Astrocyte (in vitro differentiated cells and primary cell): ENCODE measurements around the gene MYH16. TPM values are rescaled to one million over a fixed set of nuclear protein-coding genes. Genes with fewer than 3 reads are reported as not detected.
A peak's percentile ranks its signal among the peaks of the same experiment; 100 is the strongest.
"Not testable (repeated sequence)": the region's sequence is repeated elsewhere in the genome, so short reads cannot be mapped to it uniquely, and the experiment has no call there.

ENCODE experiments used
- DNase-seq: peaks from one replicate; pipeline ENCODE4 v3.0.0-alpha.2; 2010; ENCODE audit warnings: low read depth
- FAIRE-seq: peaks from 2 replicates; lab custom pipeline; 2011; peaks lifted over from hg19 to GRCh38; lab: Jason Lieb, UNC
- H2AFZ ChIP-seq: 2 replicates; pipeline ENCODE4 v1.6.0; 2012; ENCODE audit warnings: low read depth, low read length, inconsistent platforms
- H3K27ac ChIP-seq: 2 replicates; pipeline ENCODE4 v1.5.1; 2011; ENCODE audit warnings: low read depth, low read length, inconsistent platforms
- H3K27me3 ChIP-seq: 2 replicates; pipeline ENCODE4 v1.6.0; 2011; ENCODE audit warnings: low read length, inconsistent platforms; ENCODE audit not compliant: insufficient read depth
- H3K36me3 ChIP-seq: 2 replicates; pipeline ENCODE4 v1.5.1; 2011; ENCODE audit warnings: low read length, inconsistent platforms; ENCODE audit not compliant: insufficient read depth
- H3K4me1 ChIP-seq: 2 replicates; pipeline ENCODE4 v1.5.1; 2011; ENCODE audit warnings: low read length, inconsistent platforms; ENCODE audit not compliant: insufficient read depth
- H3K4me2 ChIP-seq: 2 replicates; pipeline ENCODE4 v1.6.0; 2012; ENCODE audit warnings: low read length, inconsistent platforms
- H3K4me3 ChIP-seq: 2 replicates; pipeline ENCODE4 v1.5.1; 2011; ENCODE audit warnings: low read depth, mild to moderate bottlenecking, low read length, inconsistent platforms; ENCODE audit not compliant: insufficient read depth
- H3K79me2 ChIP-seq: 2 replicates; pipeline ENCODE4 v1.6.0; 2012; ENCODE audit warnings: mild to moderate bottlenecking, low read length, inconsistent platforms; ENCODE audit not compliant: insufficient read depth
- H3K9ac ChIP-seq: 2 replicates; pipeline ENCODE4 v1.6.0; 2012; ENCODE audit warnings: mild to moderate bottlenecking, low read length, inconsistent platforms
- H3K9me3 ChIP-seq: 2 replicates; pipeline ENCODE4 v1.5.1; 2012; ENCODE audit warnings: low read depth, mild to moderate bottlenecking, low read length, inconsistent platforms; ENCODE audit not compliant: insufficient read depth
- H4K20me1 ChIP-seq: 2 replicates; pipeline ENCODE4 v1.6.0; 2012; ENCODE audit warnings: low read length, inconsistent platforms; ENCODE audit not compliant: insufficient read depth
- H3K27ac Mint-ChIP-seq: one replicate; pipeline ENCODE4 v1.8.0; 2021; ENCODE audit warnings: mild to moderate bottlenecking, mixed read lengths; ENCODE audit not compliant: unreplicated experiment
- H3K27me3 Mint-ChIP-seq: one replicate; pipeline ENCODE4 v1.8.0; 2021; ENCODE audit warnings: low read depth, mixed read lengths; ENCODE audit not compliant: unreplicated experiment
- H3K36me3 Mint-ChIP-seq: one replicate; pipeline ENCODE4 v1.8.0; 2021; ENCODE audit warnings: low read depth, mixed read lengths; ENCODE audit not compliant: unreplicated experiment
- H3K4me1 Mint-ChIP-seq: one replicate; pipeline ENCODE4 v1.8.0; 2021; ENCODE audit warnings: low read depth, mixed read lengths; ENCODE audit not compliant: unreplicated experiment
- H3K4me3 Mint-ChIP-seq: one replicate; pipeline ENCODE4 v1.8.0; 2021; ENCODE audit warnings: mild to moderate bottlenecking, moderate library complexity, mixed read lengths; ENCODE audit not compliant: unreplicated experiment
- H3K9me3 Mint-ChIP-seq: one replicate; pipeline ENCODE4 v1.8.0; 2021; ENCODE audit warnings: mild to moderate bottlenecking, mixed read lengths; ENCODE audit not compliant: unreplicated experiment
- EZH2 ChIP-seq: IDR thresholded peaks from 2 replicates; pipeline ENCODE4 v1.6.1; 2012; ENCODE audit warnings: mild to moderate bottlenecking, low read length, inconsistent platforms; ENCODE audit not compliant: insufficient read depth
- total RNA-seq: library from RNA; stranded (reverse); gene quantifications from 2 replicates; pipeline ENCODE4 v1.2.1, GENCODE V29; 2021
- TF ChIP-seq, protein P1 (sequence below): IDR thresholded peaks from 2 replicates; pipeline ENCODE4 v1.5.1; 2011; ENCODE audit warnings: low read depth, mild to moderate bottlenecking, inconsistent platforms, low read length, moderate library complexity; ENCODE audit not compliant: insufficient read depth

The MYH16 gene
- total RNA-seq, 1 donor from 2014 or later, result 0.11 TPM

DNA sequence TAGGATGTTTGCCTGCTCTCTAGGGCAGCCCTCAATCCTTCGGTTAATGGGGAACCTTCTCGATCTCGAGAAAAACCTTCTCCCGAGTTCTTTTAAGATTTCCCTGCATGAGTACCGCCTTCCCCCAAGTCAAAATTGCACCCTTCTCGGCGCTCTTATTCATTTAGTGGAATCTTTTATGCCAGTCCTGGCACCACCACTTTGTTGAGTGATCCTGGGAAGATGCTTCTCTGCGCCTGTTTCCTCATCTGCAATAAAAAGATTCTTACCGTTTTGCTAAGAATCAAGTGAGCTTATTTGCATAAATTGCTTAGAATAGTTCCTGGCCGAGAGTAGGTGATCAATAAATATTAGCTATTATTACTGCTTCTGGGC is 53.8 kb downstream of the MYH16 start:
- H3K36me3 Mint-ChIP-seq, result peaks cover 4% of the 10 kb centered on the region
- H3K27me3 Mint-ChIP-seq, result no peaks in the 10 kb centered on the region

DNA sequence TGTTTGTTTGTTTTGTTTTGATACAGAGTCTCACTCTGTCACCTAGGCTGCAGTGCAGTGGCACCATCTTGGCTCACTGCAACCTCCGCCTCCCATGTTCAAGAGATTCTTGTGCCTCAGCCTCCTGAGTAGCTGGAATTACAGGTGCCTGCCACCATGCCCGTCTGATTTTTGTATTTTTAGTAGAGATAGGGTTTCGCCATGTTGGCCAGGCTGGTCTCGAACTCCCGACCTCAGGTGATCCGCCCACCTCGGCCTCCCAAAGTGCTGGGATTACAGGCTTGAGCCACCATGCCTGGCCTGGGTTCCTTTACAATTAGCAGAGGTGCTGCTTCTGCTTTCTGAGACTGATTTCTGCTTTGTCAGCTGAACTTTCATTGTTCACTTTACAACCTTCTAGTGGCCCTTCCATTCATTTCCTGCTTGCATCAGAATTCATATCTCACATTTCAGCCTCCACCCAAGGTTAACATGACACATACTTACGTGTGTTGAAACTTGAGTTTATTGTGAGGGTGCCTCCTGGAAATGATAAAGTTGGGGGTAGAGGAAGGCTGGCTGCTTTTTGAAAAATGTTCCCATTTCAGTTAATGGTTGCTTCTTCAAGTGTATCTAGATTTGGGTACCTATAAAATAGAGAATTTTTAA is 57.8 kb downstream of the MYH16 start:
- H3K4me3 ChIP-seq, H3K9me3 Mint-ChIP-seq, H3K9me3 ChIP-seq, H3K27me3 ChIP-seq, H2AFZ ChIP-seq, H3K27me3 Mint-ChIP-seq, H3K36me3 Mint-ChIP-seq, FAIRE-seq: not testable (repeated sequence)
- peak overlapping the region; percentile 76 for H3K27ac Mint-ChIP-seq
- Histone ChIP-seq H3K4me1 (peaks cover 29% of the 10 kb centered on the region), H3K36me3 (peaks cover 20% of the 10 kb centered on the region), H3K79me2 (peaks cover 96% of the 10 kb centered on the region), H3K9ac (peak overlapping the region; percentile 55), H3K4me2 (peak overlapping the region; percentile 63), H3K27ac (peak overlapping the region; percentile 61), H4K20me1 (peaks cover 75% of the 10 kb centered on the region)
- peaks cover 22% of the 10 kb centered on the region for H3K4me1 Mint-ChIP-seq
- peak; percentile 86 for DNase-seq
- H3K4me3 Mint-ChIP-seq, result peak overlapping the region; percentile 8

More for the DNA sequence above, 53.8 kb downstream of the MYH16 start:
- peaks cover 22% of the 10 kb centered on the region for H3K4me1 Mint-ChIP-seq
- H3K27ac Mint-ChIP-seq, result peak overlapping the region; percentile 93
- Histone ChIP-seq H3K9ac (peak overlapping the region; percentile 96), H3K79me2 (peaks cover 63% of the 10 kb centered on the region), H2AFZ (peak overlapping the region; percentile 81), H4K20me1 (peaks cover 47% of the 10 kb centered on the region), H3K9me3 (no peaks in the 10 kb centered on the region), H3K36me3 (peaks cover 5% of the 10 kb centered on the region), H3K4me2 (peak overlapping the region; percentile 99), H3K27me3 (no peaks in the 10 kb centered on the region), H3K4me1 (peaks cover 29% of the 10 kb centered on the region), H3K4me3 (peak overlapping the region; percentile 94), H3K27ac (peak overlapping the region; percentile 82)
- no peak for FAIRE-seq
- peak overlapping the region; percentile 89 for H3K4me3 Mint-ChIP-seq
- DNase-seq, result no peak
- TF ChIP-seq, protein P1, sequence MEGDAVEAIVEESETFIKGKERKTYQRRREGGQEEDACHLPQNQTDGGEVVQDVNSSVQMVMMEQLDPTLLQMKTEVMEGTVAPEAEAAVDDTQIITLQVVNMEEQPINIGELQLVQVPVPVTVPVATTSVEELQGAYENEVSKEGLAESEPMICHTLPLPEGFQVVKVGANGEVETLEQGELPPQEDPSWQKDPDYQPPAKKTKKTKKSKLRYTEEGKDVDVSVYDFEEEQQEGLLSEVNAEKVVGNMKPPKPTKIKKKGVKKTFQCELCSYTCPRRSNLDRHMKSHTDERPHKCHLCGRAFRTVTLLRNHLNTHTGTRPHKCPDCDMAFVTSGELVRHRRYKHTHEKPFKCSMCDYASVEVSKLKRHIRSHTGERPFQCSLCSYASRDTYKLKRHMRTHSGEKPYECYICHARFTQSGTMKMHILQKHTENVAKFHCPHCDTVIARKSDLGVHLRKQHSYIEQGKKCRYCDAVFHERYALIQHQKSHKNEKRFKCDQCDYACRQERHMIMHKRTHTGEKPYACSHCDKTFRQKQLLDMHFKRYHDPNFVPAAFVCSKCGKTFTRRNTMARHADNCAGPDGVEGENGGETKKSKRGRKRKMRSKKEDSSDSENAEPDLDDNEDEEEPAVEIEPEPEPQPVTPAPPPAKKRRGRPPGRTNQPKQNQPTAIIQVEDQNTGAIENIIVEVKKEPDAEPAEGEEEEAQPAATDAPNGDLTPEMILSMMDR, result no peak
- TF ChIP-seq EZH2, result no peak
- no peaks in the 10 kb centered on the region for H3K9me3 Mint-ChIP-seq

DNA sequence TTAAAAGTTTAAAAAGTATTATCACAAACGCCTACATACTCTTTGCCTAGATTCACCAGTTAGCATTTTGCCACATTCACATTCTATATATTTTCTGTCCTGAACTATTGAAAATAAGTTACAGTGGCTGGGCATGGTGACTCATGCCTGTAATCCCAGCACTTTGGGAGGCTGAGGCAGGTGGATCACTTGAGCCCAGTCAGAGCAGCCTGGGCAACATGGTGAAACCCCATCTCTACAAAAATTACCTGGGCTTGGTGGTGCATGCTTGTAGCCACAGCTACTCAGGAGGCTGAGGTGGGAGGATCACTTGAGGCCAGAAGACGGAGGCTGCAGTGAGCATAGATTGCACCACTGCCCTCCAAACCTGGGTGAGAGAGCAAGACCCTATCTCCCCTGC is 58.4 kb downstream of the MYH16 start:
- no peak overlapping the region for H2AFZ ChIP-seq
- Mint-ChIP-seq H3K4me1 (peaks cover 22% of the 10 kb centered on the region), H3K9me3 (no peaks in the 10 kb centered on the region), H3K27ac (peak overlapping the region; percentile 27), H3K4me3 (no peak overlapping the region), H3K36me3 (peaks cover 7% of the 10 kb centered on the region), H3K27me3 (no peaks in the 10 kb centered on the region)
- H3K27ac ChIP-seq, result peak overlapping the region; percentile 61
- peaks cover 21% of the 10 kb centered on the region for H3K36me3 ChIP-seq
- no peaks in the 10 kb centered on the region for H3K27me3 ChIP-seq
- peaks cover 79% of the 10 kb centered on the region for H4K20me1 ChIP-seq
- peaks cover 95% of the 10 kb centered on the region for H3K79me2 ChIP-seq
- H3K4me3 ChIP-seq, result no peak overlapping the region
- peak overlapping the region; percentile 63 for H3K4me2 ChIP-seq
- H3K9me3 ChIP-seq, result no peaks in the 10 kb centered on the region
- no peak for TF ChIP-seq EZH2
- TF ChIP-seq, protein P1, result no peak
- DNase-seq, result no peak
- H3K4me1 ChIP-seq, result peaks cover 29% of the 10 kb centered on the region
- H3K9ac ChIP-seq, result peak overlapping the region; percentile 43
- FAIRE-seq, result no peak
